NK-92 (cell line): ENCODE data around the gene NELL1.
"Not testable (repeated sequence)": the region's sequence is repeated elsewhere in the genome, so short reads cannot be mapped to it uniquely, and the experiment has no call there.

ENCODE experiments used
- DNase-seq: peaks from one replicate; lab custom pipeline; 2025; ENCODE audit not compliant: unreplicated experiment; lab: John Stamatoyannopoulos, UW

NELL1 gene

GRCh38 chr11:21177379-21177778 is 508.0 kb downstream of the NELL1 start:
- no peak for DNase-seq

- DNase-seq = no peak
Measured at GRCh38 chr11:21179770-21180169, 510.4 kb downstream of the NELL1 start.

DNA sequence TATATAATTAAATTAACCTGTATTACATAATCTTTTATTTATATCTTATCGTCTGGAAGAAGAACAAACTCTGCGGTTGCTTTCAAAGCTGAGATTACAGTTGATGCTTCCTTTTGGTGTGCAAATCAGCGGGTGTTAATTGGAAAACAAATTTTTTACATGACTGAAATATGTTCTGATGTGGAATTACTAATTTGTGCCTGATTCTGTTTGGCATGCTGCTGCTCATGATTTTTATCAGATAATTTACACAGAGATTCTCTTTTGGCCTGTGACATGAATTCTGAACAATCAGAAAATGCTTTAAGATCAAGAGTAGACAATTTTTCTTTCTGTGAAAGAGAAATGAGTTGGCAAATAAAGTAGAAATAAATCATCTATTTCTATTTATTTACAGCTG is 510.8 kb downstream of the NELL1 start:
- DNase-seq = no peak

DNA sequence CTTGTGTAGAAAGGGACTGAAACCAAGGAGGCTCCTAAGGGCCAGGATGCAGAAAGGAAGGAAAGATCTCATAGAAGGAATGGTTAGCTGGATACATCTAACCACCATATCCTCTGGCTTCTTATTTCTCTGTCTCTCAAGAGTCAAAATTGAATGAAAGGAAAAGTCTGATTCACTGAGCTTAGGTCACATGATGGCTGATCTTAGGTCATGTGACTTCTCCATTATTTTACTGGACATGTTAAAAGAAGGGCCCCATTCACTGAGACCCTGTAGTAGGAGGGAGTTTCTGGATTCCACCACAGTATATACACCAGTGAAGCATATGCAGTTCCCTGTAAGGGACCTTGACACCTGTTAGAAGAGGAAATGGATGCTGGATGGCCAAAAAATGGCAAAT is 516.6 kb downstream of the NELL1 start:
- DNase-seq = no peak

DNA sequence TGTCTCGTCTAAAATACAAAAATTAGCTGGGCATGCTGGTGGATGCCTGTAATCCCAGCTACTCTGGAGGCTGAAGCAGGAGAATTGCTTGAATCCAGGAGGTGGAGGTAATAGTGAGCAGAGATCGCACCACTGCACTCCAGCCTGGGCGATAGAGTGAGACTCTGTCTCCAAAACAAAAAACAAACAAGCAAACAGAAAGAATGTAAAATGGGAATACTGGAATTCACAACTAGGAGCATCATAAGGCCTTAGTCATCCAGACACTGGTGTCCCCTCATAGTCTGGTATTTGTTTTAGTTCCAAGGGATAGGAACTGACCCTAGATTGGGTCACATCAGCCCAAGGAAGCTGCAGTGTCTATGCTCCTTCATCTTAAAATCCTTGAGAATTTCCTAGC is 520.8 kb downstream of the NELL1 start:
- DNase-seq = no peak

- DNase-seq = no peak
Measured at GRCh38 chr11:21195995-21196394, 526.6 kb downstream of the NELL1 start.

DNA sequence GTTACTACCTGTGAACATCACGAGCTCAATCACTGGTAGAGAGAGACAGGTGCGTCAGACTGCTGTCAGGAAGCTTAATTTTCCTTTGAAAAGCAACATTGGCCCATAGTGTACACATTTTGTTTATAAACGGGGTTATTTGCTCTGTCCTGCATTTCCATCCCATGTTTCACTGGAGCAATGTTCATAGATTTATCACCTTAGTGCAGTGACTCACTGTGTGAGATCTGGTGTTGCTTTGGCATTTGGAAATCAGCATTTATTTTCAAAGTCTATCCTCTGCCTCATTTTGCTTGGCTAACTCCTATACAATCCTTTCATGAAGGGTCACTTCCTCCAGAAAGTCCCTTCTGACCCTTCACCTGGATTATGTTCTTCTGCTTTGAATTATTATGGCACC is 529.1 kb downstream of the NELL1 start:
- DNase-seq = no peak

- no peak for DNase-seq
Measured at GRCh38 chr11:21205205-21205604, 535.8 kb downstream of the NELL1 start.

GRCh38 chr11:21225860-21226259 is 556.5 kb downstream of the NELL1 start:
- no peak for DNase-seq

DNA sequence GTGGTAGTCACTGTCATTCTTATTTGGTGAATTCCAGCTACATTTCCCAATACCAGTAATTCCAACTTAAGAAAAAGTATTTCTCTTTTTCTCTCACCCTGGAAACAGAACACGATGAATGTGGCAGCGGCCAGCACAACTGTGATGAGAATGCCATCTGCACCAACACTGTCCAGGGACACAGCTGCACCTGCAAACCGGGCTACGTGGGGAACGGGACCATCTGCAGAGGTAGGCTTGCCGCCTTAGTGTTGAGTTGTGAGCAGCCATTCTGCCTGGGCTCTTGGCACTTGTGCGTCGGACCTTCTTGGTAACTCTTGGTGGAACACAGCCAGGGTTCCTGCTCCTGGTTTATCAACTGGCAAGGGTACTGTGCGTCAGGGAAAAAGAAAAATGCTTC is 559.8 kb downstream of the NELL1 start:
- no peak for DNase-seq

- DNase-seq = no peak
Measured at GRCh38 chr11:21250196-21250595, 580.8 kb downstream of the NELL1 start.

GRCh38 chr11:21254055-21254454 is 584.7 kb downstream of the NELL1 start:
- DNase-seq = no peak

DNA sequence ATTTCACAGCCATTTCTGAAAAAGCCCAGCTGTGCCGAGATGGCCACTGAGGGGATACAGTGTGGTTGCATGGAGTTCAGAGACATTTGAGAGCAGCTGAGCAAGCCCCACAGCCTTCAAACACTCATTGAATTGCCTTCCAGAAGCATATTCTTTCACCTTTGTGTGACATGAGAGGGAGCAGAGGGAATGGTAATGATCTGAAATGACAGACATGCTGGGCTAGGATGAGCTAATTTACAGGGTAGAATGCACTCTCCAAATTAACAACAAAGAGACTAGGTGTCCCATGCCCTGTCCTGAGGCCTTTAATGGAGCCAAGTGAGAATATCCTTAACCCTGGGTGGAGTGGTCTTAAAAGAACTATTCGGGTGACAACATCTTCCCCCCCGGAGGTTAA is 585.4 kb downstream of the NELL1 start:
- DNase-seq = no peak

GRCh38 chr11:21257461-21257860 is 588.1 kb downstream of the NELL1 start:
- no peak for DNase-seq

- no peak for DNase-seq
Measured at GRCh38 chr11:21258414-21258813, 589.0 kb downstream of the NELL1 start.

DNA sequence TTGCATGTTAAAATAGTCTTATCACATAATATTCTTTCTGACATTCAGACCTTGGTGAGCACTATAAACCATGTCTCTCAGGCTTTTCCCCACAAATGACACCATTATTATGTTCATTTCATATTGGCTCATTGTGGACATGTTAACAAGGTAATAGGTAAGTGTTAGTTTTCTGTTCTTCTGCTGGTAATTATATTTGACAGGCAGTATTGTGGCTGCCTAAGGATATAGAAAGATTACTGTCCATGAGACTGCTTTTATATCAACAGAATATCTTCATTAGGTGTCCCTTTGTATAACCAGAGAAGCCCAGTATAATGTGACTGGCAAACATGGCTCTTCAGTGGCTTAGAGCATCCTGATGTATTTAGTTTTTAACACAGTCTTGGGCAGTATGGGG is 590.7 kb downstream of the NELL1 start:
- DNase-seq = no peak

GRCh38 chr11:21262992-21263391 is 593.6 kb downstream of the NELL1 start:
- no peak for DNase-seq

GRCh38 chr11:21264125-21264524 is 594.7 kb downstream of the NELL1 start:
- DNase-seq = no peak

DNA sequence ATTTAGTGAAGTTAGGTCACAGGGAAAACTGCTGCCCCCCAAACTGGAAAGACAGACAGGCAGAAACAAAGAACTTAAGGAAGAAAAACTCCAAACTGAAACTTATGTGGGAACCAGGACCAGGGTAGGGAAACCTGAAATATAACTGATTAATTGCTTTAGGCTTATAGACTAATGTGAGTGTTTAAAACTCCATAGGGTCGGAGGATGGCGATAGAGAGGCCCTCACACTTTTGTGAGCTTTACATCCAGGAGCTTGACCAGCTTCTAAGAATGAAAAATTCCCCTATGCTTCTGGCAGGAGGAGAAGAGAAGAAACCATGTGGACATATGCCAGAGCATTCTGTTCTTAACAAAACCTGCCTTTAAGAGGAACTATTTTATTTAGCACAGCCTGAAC is 598.6 kb downstream of the NELL1 start:
- no peak for DNase-seq

DNA sequence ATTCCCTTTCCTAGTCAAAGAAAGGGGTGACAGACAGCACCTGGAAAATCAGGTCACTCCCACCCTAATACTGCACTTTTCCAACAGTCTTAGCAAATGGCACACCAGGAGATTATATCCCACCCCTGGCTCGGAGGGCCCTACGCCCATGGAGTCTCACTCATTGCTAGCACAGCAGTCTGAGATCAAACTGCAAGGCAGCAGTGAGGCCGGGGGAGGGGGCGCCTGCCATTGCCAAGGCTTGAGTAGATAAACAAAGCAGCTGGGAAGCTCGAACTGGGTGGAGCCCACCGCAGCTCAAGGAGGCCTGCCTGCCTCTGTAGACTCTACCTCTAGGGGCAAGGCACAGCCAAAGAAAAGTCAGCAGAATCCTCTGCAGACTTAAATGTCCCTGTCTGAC is 602.8 kb downstream of the NELL1 start:
- not testable (repeated sequence) for DNase-seq

DNA sequence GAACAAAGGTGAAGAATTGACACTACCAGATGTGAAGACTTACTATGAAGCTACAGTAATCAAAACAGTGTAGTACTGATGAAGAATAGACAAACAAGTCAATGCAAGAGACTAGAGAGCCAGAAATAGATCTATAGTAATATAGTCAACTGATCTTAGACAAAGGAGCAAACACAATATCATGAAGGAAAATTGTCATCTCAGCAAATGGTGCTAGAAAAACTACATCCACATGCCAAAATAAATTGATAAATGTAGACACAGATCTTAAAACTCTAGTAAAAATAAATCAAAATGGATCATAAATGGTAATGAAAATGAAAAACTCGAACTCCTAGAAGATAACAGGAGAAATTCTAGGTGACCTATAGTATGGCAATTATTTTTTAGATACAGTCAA is 609.5 kb downstream of the NELL1 start:
- DNase-seq = no peak

DNA sequence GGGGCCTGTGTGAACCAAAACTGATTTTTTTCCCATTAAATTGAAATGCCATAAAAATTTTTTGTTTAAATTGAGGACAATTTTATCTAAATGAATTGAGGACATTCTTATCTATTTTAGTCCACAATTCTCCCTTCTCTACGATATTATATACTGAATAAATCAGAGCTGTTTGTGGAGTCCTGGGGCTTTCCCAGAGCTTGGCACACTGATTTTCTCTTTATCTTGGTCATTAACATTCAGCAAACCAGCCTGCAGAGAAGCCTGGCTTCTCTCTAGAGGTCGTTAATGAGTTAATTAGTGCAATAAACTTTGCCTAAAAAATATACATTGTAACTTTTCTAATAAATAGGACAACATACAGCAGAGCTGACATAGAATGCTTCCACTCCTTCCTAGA is 615.7 kb downstream of the NELL1 start:
- DNase-seq = no peak

DNA sequence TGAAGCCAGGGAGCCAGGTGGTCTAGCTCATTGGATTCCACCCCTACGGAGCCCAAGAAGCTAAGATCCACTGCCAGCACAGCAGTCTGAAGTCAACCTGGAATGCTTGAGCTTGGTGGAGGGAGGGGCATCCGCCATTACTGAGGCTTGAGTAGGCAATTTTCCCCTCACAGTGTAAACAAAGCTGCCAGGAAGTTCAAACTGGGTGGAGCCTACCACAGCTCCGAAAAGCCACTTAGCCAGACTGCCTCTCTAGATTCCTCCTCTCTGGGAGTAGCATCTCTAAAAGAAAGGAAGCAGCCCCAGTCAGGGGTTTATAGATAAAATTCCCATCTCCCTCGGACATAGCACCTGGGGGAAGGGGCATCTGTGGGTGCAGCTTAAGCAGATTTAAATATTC is 620.3 kb downstream of the NELL1 start:
- DNase-seq = no peak

GRCh38 chr11:21295508-21295907 is 626.1 kb downstream of the NELL1 start:
- DNase-seq = no peak
